H9 (cell line): ENCODE results near the gene DOCK10. TPM values are rescaled to one million over a fixed set of nuclear protein-coding genes. Genes with fewer than 3 reads are reported as not detected.

Source experiments
- DNase-seq: peaks from one replicate; pipeline ENCODE4 v3.0.0-alpha.2; 2017
- H2AFZ ChIP-seq: one replicate; pipeline ENCODE4 v1.6.1; 2013; ENCODE audit warnings: mild to moderate bottlenecking, low read length, control low read depth, moderate library complexity
- H2AK5ac ChIP-seq: 2 replicates; pipeline ENCODE4 v1.6.1; 2013; ENCODE audit warnings: low read length, control low read depth, mixed read lengths; ENCODE audit not compliant: insufficient read length
- H2BK120ac ChIP-seq: one replicate; pipeline ENCODE4 v1.6.1; 2013; ENCODE audit warnings: low read depth, mild to moderate bottlenecking, low read length, control low read depth, inconsistent platforms; ENCODE audit not compliant: poor library complexity, severe bottlenecking
- H2BK12ac ChIP-seq: 2 replicates; pipeline ENCODE4 v1.6.1; 2013; ENCODE audit warnings: low read length, control low read depth, mixed read lengths, low read depth; ENCODE audit not compliant: insufficient read length
- H2BK15ac ChIP-seq: 2 replicates; pipeline ENCODE4 v1.6.1; 2013; ENCODE audit warnings: low read depth, low read length, control low read depth
- H2BK20ac ChIP-seq: one replicate; pipeline ENCODE4 v1.6.1; 2013; ENCODE audit warnings: low read depth, mild to moderate bottlenecking, low read length, control low read depth, inconsistent platforms; ENCODE audit not compliant: poor library complexity, severe bottlenecking
- H2BK5ac ChIP-seq: 2 replicates; pipeline ENCODE4 v1.6.1; 2013; ENCODE audit warnings: low read length, control low read depth, mixed read lengths; ENCODE audit not compliant: insufficient read length
- H3K14ac ChIP-seq: 2 replicates; pipeline ENCODE4 v1.6.1; 2013; ENCODE audit warnings: low read length, control low read depth; ENCODE audit not compliant: insufficient read depth
- H3K18ac ChIP-seq: 2 replicates; pipeline ENCODE4 v1.6.1; 2013; ENCODE audit warnings: low read depth, mild to moderate bottlenecking, mixed read lengths, low read length, control low read depth; ENCODE audit not compliant: insufficient read length
- H3K23ac ChIP-seq: 2 replicates; pipeline ENCODE4 v1.6.1; 2013; ENCODE audit warnings: low read length, control low read depth, mixed read lengths, low read depth; ENCODE audit not compliant: insufficient read length
- H3K23me2 ChIP-seq: 2 replicates; pipeline ENCODE4 v1.6.1; 2013; ENCODE audit warnings: low read depth, mild to moderate bottlenecking, mixed read lengths, low read length, control low read depth; ENCODE audit not compliant: insufficient read length, poor library complexity, severe bottlenecking
- H3K27ac ChIP-seq: 2 replicates; pipeline ENCODE4 v1.5.1; 2013; ENCODE audit warnings: low read length, control low read depth, mixed read lengths, low read depth; ENCODE audit not compliant: insufficient read length
- H3K27me3 ChIP-seq: 2 replicates; pipeline ENCODE4 v1.6.1; 2013; ENCODE audit warnings: low read length, control low read depth, inconsistent platforms; ENCODE audit not compliant: insufficient read depth
- H3K4ac ChIP-seq: 2 replicates; pipeline ENCODE4 v1.6.1; 2013; ENCODE audit warnings: low read depth, mild to moderate bottlenecking, control low read depth, inconsistent platforms, low read length, moderate library complexity
- H3K4me1 ChIP-seq: 2 replicates; pipeline ENCODE4 v1.6.1; 2013; ENCODE audit warnings: low read length, control low read depth, inconsistent platforms; ENCODE audit not compliant: insufficient read depth
- H3K4me2 ChIP-seq: 2 replicates; pipeline ENCODE4 v1.6.1; 2013; ENCODE audit warnings: low read length, control low read depth, mixed read lengths; ENCODE audit not compliant: insufficient read length, insufficient read depth
- H3K56ac ChIP-seq: 2 replicates; pipeline ENCODE4 v1.6.1; 2013; ENCODE audit warnings: low read depth, mild to moderate bottlenecking, mixed read lengths, low read length, control low read depth; ENCODE audit not compliant: insufficient read length
- H3K79me1 ChIP-seq: 2 replicates; pipeline ENCODE4 v1.6.1; 2013; ENCODE audit warnings: low read depth, mild to moderate bottlenecking, moderate library complexity, low read length, control low read depth, inconsistent platforms; ENCODE audit not compliant: insufficient read depth, poor library complexity, severe bottlenecking
- H3K79me2 ChIP-seq: 2 replicates; pipeline ENCODE4 v1.6.1; 2013; ENCODE audit warnings: low read length, control low read depth, inconsistent platforms; ENCODE audit not compliant: insufficient read depth
- H3K9ac ChIP-seq: 2 replicates; pipeline ENCODE4 v1.6.1; 2013; ENCODE audit warnings: low read length, control low read depth, mixed read lengths; ENCODE audit not compliant: insufficient read length; ENCODE audit errors: extremely low read depth
- H3K9me3 ChIP-seq: one replicate; pipeline ENCODE4 v1.6.1; 2013; ENCODE audit warnings: low read depth, low read length, inconsistent platforms; ENCODE audit not compliant: control insufficient read depth
- H3T11ph ChIP-seq: one replicate; pipeline ENCODE4 v1.6.1; 2013; ENCODE audit warnings: mild to moderate bottlenecking, low read length, control low read depth, inconsistent platforms
- H4K20me1 ChIP-seq: one replicate; pipeline ENCODE4 v1.6.1; 2013; ENCODE audit not compliant: control insufficient read depth, insufficient read length, insufficient read depth
- H4K5ac ChIP-seq: 2 replicates; pipeline ENCODE4 v1.6.1; 2013; ENCODE audit warnings: low read depth, mild to moderate bottlenecking, mixed read lengths, low read length, control low read depth; ENCODE audit not compliant: insufficient read length
- H4K8ac ChIP-seq: replicated peaks from 2 replicates; pipeline ENCODE4 v1.6.1; 2013; ENCODE audit warnings: low read length, control low read depth, mixed read lengths, low read depth; ENCODE audit not compliant: insufficient read length
- H4K91ac ChIP-seq: 2 replicates; pipeline ENCODE4 v1.6.1; 2013; ENCODE audit warnings: low read depth, mild to moderate bottlenecking, moderate library complexity, mixed read lengths, low read length, control low read depth; ENCODE audit not compliant: insufficient read length
- H3K27ac Mint-ChIP-seq, 3 experiments: 2 replicates in 2 of 3; 3 replicates in 1 of 3; pipeline ENCODE4 v1.8.0; 2020 to 2021; ENCODE audit warnings: mixed read lengths in 3 of 3, mild to moderate bottlenecking in 1 of 3, moderate library complexity in 1 of 3
- H3K27me3 Mint-ChIP-seq: 2 replicates; pipeline ENCODE4 v1.8.0; 2021; ENCODE audit warnings: low read depth, mild to moderate bottlenecking, moderate library complexity, mixed read lengths
- H3K36me3 Mint-ChIP-seq, 3 experiments: 2 replicates in 2 of 3; 3 replicates in 1 of 3; pipeline ENCODE4 v1.8.0; 2020 to 2021; ENCODE audit warnings: low read depth in 3 of 3, mixed read lengths in 3 of 3; ENCODE audit not compliant: insufficient read depth in 1 of 3
- H3K4me1 Mint-ChIP-seq, 2 experiments: 2 replicates each; pipeline ENCODE4 v1.8.0; 2020; ENCODE audit warnings: mixed read lengths in 2 of 2
- H3K4me3 Mint-ChIP-seq, 2 experiments: 2 replicates in 1 of 2; 3 replicates in 1 of 2; pipeline ENCODE4 v1.8.0; 2020 to 2021; ENCODE audit warnings: mild to moderate bottlenecking in 2 of 2, mixed read lengths in 2 of 2, moderate library complexity in 1 of 2
- H3K9me3 Mint-ChIP-seq, 2 experiments: 2 replicates in 1 of 2; 3 replicates in 1 of 2; pipeline ENCODE4 v1.8.0; 2020; ENCODE audit warnings: mild to moderate bottlenecking in 2 of 2, mixed read lengths in 2 of 2, moderate library complexity in 1 of 2
- WGBS: extraction: QIAGEN DNeasy Blood & Tissue Kit; methylation state at CpG from one replicate; pipeline ENCODE4 v1.1.7; 2013; ENCODE audit warnings: missing lambda C conversion rate, low lambda C conversion rate, mixed read lengths; ENCODE audit not compliant: insufficient read length; ENCODE audit errors: extremely low coverage; 5-methylcytosine and 5-hydroxymethylcytosine counted together
- total RNA-seq: library from RNA; stranded (reverse); gene quantifications from 2 replicates; pipeline ENCODE4 v1.2.1, GENCODE V29; 2021
- TF ChIP-seq, protein P1 (sequence below): fragments of 200-600 bp; sonication (generic); conservative IDR thresholded peaks from 3 replicates; pipeline ENCODE4 v1.8.0; 2021; ENCODE audit warnings: antibody characterized with exemption, mild to moderate bottlenecking

The DOCK10 gene
- total RNA-seq, 1 experiment from 2014 or later, result 0.79 TPM

DNA sequence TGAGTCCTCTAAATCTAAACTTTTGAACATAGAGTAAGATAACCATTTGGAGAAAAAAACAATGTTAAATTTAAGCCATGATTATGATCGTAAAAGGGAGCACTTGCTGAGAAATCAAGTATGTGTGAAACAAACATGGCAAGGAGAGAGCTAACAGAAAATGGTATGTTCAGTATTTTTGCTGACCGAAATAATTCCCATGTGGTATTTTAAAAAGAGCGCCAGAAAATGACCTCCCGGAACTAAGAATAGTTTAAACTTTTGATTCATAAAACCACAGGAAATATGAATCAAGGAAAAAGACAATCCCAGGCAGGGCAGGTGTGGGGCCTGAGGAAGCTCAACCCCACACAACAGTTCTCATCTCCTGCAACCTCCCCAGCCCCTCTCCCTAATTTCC, 74.2 kb downstream of the DOCK10 start:
- Histone ChIP-seq H4K91ac (no peak overlapping the region), H3K4me1 (no peaks in the 10 kb centered on the region), H3K4ac (no peak overlapping the region), H3K4me2 (no peak overlapping the region), H3K23ac (no peak overlapping the region), H3K14ac (no peak overlapping the region), H2BK120ac (no peak overlapping the region), H3K27ac (no peak overlapping the region), H4K5ac (no peak overlapping the region), H3K27me3 (no peaks in the 10 kb centered on the region), H3K9ac (no peak overlapping the region), H2AK5ac (no peak overlapping the region), H3K9me3 (no peaks in the 10 kb centered on the region), H3K18ac (no peak overlapping the region), H2BK15ac (no peak overlapping the region), H3T11ph (no peak overlapping the region), H2BK12ac (no peak overlapping the region), H2BK20ac (no peak overlapping the region), H4K8ac (no peak overlapping the region), H3K79me2 (no peaks in the 10 kb centered on the region), H3K79me1 (no peaks in the 10 kb centered on the region), H2AFZ (no peak overlapping the region), H4K20me1 (no peaks in the 10 kb centered on the region), H3K23me2 (no peaks in the 10 kb centered on the region), H3K56ac (no peak overlapping the region), H2BK5ac (no peak overlapping the region)
- Mint-ChIP-seq H3K27me3 (no peaks in the 10 kb centered on the region; the same call in 1 of the 2 replicates), H3K27ac (no peak overlapping the region), H3K4me3 (no peak overlapping the region), H3K4me1 (peaks cover 3 to 4% of the 10 kb centered on the region in 2 experiments; a peak in 2 of 4 replicates), H3K36me3 (no peaks in the 10 kb centered on the region), H3K9me3 (no peaks in the 10 kb centered on the region)
- no CpG with 5 or more reads among the region's 4 CpGs for WGBS
- TF ChIP-seq, protein P1, sequence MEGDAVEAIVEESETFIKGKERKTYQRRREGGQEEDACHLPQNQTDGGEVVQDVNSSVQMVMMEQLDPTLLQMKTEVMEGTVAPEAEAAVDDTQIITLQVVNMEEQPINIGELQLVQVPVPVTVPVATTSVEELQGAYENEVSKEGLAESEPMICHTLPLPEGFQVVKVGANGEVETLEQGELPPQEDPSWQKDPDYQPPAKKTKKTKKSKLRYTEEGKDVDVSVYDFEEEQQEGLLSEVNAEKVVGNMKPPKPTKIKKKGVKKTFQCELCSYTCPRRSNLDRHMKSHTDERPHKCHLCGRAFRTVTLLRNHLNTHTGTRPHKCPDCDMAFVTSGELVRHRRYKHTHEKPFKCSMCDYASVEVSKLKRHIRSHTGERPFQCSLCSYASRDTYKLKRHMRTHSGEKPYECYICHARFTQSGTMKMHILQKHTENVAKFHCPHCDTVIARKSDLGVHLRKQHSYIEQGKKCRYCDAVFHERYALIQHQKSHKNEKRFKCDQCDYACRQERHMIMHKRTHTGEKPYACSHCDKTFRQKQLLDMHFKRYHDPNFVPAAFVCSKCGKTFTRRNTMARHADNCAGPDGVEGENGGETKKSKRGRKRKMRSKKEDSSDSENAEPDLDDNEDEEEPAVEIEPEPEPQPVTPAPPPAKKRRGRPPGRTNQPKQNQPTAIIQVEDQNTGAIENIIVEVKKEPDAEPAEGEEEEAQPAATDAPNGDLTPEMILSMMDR, result no peak
- no peak for DNase-seq
